HepG2 (cell line): Measurements from ENCODE around the gene IP6K1. TPM values are rescaled to one million over a fixed set of nuclear protein-coding genes. Genes with fewer than 3 reads are reported as not detected.

Experiments used
- AKAP8 ChIP-seq: sonication (generic); formaldehyde crosslinking; IDR thresholded peaks from 2 replicates; pipeline ENCODE4 v1.5.1; 2020; ENCODE audit warnings: mild to moderate bottlenecking, missing genetic modification reagents
- CREB1 ChIP-seq, 2 experiments: fragments of 450-650 bp in 1 of 2; IDR thresholded peaks; 2 replicates each; pipeline ENCODE4 v1.6.1; 2016 to 2017; ENCODE audit warnings: control low read depth in 1 of 2, mild to moderate bottlenecking in 1 of 2, missing compliant biosample characterization in 1 of 2, missing genetic modification characterization in 1 of 2
- DR1 ChIP-seq: sonication (generic); formaldehyde crosslinking; IDR thresholded peaks from 2 replicates; pipeline ENCODE4 v1.8.0; 2021; ENCODE audit warnings: mild to moderate bottlenecking, missing genetic modification reagents, inconsistent platforms
- ELF3 ChIP-seq: IDR thresholded peaks from 2 replicates; pipeline ENCODE4 v1.6.1; 2016; ENCODE audit warnings: missing genetic modification reagents, missing compliant biosample characterization
- GABPA ChIP-seq, 2 experiments: IDR thresholded peaks; 2 replicates each; pipeline ENCODE4 v1.6.1; 2011 to 2016; ENCODE audit warnings: low read depth in 2 of 2, low read length in 1 of 2, missing biosample characterization in 1 of 2, missing genetic modification characterization in 1 of 2
- GFI1 ChIP-seq: sonication (generic); formaldehyde crosslinking; IDR thresholded peaks from 2 replicates; pipeline ENCODE4 v1.5.0; 2020; ENCODE audit warnings: missing genetic modification reagents, mild to moderate bottlenecking, borderline replicate concordance
- MED1 ChIP-seq: sonication (generic); formaldehyde crosslinking; IDR thresholded peaks from 2 replicates; pipeline ENCODE4 v1.4.0; 2020; ENCODE audit warnings: missing genetic modification reagents
- NCOA2 ChIP-seq: sonication (generic); formaldehyde crosslinking; IDR thresholded peaks from 2 replicates; pipeline ENCODE4 v1.8.0; 2022; ENCODE audit warnings: inconsistent platforms
- NR2C2 ChIP-seq: sonication (generic); formaldehyde crosslinking; IDR thresholded peaks from 2 replicates; pipeline ENCODE4 v1.4.0; 2020; ENCODE audit warnings: missing genetic modification reagents, mild to moderate bottlenecking, moderate library complexity, borderline replicate concordance
- PAF1 ChIP-seq: IDR thresholded peaks from 2 replicates; pipeline ENCODE4 v1.6.1; 2016; ENCODE audit warnings: missing genetic modification reagents, missing compliant biosample characterization
- PHF8 ChIP-seq: sonication (generic); formaldehyde crosslinking; IDR thresholded peaks from 2 replicates; pipeline ENCODE4 v1.5.0; 2020; ENCODE audit warnings: missing genetic modification reagents
- SMYD3 ChIP-seq: sonication (generic); formaldehyde crosslinking; IDR thresholded peaks from 2 replicates; pipeline ENCODE4 v1.8.1; 2023; ENCODE audit warnings: mild to moderate bottlenecking, missing genetic modification reagents
- TARDBP ChIP-seq: sonication (generic); formaldehyde crosslinking; IDR thresholded peaks from 2 replicates; pipeline ENCODE4 v1.8.0; 2022; ENCODE audit warnings: mild to moderate bottlenecking, missing genetic modification reagents
- ZBTB7A ChIP-seq: sonication (generic); formaldehyde crosslinking; IDR thresholded peaks from 2 replicates; pipeline ENCODE4 v1.8.0; 2022; ENCODE audit warnings: mild to moderate bottlenecking, missing genetic modification reagents
- ZFY ChIP-seq: sonication (generic); formaldehyde crosslinking; IDR thresholded peaks from 2 replicates; pipeline ENCODE4 v1.4.0; 2020; ENCODE audit warnings: missing genetic modification reagents
- ZMYM4 ChIP-seq: sonication (generic); formaldehyde crosslinking; IDR thresholded peaks from 2 replicates; pipeline ENCODE4 v1.8.1; 2023; ENCODE audit warnings: mild to moderate bottlenecking, missing genetic modification reagents
- ZNF430 ChIP-seq: sonication (generic); formaldehyde crosslinking; IDR thresholded peaks from 2 replicates; pipeline ENCODE4 v1.9.0; 2021; ENCODE audit warnings: mild to moderate bottlenecking, missing genetic modification reagents
- polyA plus RNA-seq, 8 experiments: library from polyadenylated mRNA; depleted of rRNA in 3 of 8; stranded (reverse) in 7 of 8; unstranded in 1 of 8; fragments of >200 nt; fragmentation: Illumina TruSeq in 4 of 8; extraction: Trizol in 4 of 8; gene quantifications; 2 replicates each; pipeline versions ENCODE4 v1.2.1 to v1.2.3, GENCODE V29; 2011 to 2016; ENCODE audit warnings: low read depth in 4 of 8, missing spikeins in 1 of 8, mixed read lengths in 1 of 8; ENCODE audit not compliant: insufficient read depth in 1 of 8
- total RNA-seq, 5 experiments: library from RNA; depleted of rRNA; stranded (reverse); fragments of >200 nt; fragmentation: Illumina TruSeq; extraction: Trizol; gene quantifications; 2 replicates each; pipeline ENCODE4 v1.2.3, GENCODE V29; 2016; ENCODE audit warnings: low read depth in 1 of 5
- TF ChIP-seq, protein P1 (sequence below): sonication (generic); formaldehyde crosslinking; IDR thresholded peaks from 2 replicates; pipeline ENCODE4 v1.4.0; 2020; ENCODE audit warnings: missing genetic modification reagents, borderline replicate concordance
- TF ChIP-seq, protein P2 (sequence below): sonication (generic); formaldehyde crosslinking; IDR thresholded peaks from 2 replicates; pipeline ENCODE4 v1.5.0; 2020; ENCODE audit warnings: missing genetic modification reagents

The IP6K1 gene
- total and polyA plus RNA-seq, 2 of the 13 experiments (the other 11 are each of a cell fraction or from before 2014, with no cell fraction given): 17.7 to 29.7 TPM

DNA sequence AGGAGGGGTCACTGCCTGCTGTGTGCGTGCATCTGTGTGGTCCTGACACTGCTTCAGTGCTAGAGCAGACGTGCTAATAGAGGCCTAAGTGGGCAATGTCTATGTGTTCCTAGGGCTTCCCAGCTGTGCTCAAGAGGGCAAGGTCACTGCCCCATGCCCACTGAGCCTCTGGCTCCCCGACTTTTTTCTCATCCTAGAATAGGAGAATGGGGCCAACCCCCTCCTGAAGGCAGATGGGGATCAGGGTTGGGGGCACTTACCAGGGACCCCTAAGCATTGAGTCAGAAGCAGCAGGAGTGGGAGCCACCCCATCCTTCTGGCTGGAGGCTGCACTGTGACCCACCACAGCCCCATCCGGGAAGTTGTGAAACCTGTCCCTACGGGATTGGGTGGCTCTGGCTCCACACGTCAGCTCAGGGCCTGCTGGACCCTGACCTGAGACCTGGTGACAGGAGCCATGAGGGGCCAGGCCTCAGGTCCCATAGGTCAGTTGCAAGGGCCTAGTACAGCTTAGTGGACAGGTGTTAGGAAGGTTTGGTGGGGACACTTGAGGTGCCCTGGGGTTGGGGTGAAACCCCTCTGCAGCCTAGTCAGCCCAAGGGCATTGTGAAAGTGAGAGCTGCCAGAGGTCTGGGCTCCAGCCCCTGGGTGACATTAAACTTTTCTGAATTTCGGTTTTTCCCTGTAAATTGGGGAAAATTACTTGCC is 97.8 kb downstream of the IP6K1 start (continued):
- TF ChIP-seq ZBTB7A (CRISPR knock-in tag) (peak; percentile 69; the same call in 1 of the 2 replicates), ZNF430 (CRISPR knock-in tag) (0 out of 2 replicates have a peak, but pooled peaks have one; percentile 65), MED1 (CRISPR knock-in tag) (peak; percentile 56; the same call in 1 of the 2 replicates), GABPA (IDR thresholded peaks at IDR 0.05; ENCODE audit: low read depth, low read length) (peak; percentile 36; the same call in 1 of the 2 replicates), GABPA (CRISPR knock-in tag; IDR thresholded peaks at IDR 0.05; ENCODE audit: low read depth) (peak; percentile 73), ZMYM4 (0 out of 2 replicates have a peak, but pooled peaks have one; percentile 42), DR1 (CRISPR knock-in tag) (peak; percentile 73; the same call in 1 of the 2 replicates), GFI1 (CRISPR knock-in tag) (0 out of 2 replicates have a peak, but pooled peaks have one; percentile 26), PAF1 (CRISPR knock-in tag) (peak; percentile 46; the same call in 1 of the 2 replicates), TARDBP (CRISPR knock-in tag) (peak; percentile 75), AKAP8 (peak; percentile 47; the same call in 1 of the 2 replicates), NR2C2 (CRISPR knock-in tag) (peak; percentile 17), NCOA2 (peak; percentile 59), ELF3 (CRISPR knock-in tag) (peak; percentile 11; the same call in 1 of the 2 replicates), CREB1 (IDR thresholded peaks at IDR 0.05) (peak; percentile 36; the same call in 1 of the 2 replicates), CREB1 (CRISPR knock-in tag; IDR thresholded peaks at IDR 0.05) (peak; percentile 63), ZFY (CRISPR knock-in tag) (peak; percentile 80), SMYD3 (0 out of 2 replicates have a peak, but pooled peaks have one; percentile 54), PHF8 (CRISPR knock-in tag) (peak; percentile 64)
- TF ChIP-seq, protein P1, sequence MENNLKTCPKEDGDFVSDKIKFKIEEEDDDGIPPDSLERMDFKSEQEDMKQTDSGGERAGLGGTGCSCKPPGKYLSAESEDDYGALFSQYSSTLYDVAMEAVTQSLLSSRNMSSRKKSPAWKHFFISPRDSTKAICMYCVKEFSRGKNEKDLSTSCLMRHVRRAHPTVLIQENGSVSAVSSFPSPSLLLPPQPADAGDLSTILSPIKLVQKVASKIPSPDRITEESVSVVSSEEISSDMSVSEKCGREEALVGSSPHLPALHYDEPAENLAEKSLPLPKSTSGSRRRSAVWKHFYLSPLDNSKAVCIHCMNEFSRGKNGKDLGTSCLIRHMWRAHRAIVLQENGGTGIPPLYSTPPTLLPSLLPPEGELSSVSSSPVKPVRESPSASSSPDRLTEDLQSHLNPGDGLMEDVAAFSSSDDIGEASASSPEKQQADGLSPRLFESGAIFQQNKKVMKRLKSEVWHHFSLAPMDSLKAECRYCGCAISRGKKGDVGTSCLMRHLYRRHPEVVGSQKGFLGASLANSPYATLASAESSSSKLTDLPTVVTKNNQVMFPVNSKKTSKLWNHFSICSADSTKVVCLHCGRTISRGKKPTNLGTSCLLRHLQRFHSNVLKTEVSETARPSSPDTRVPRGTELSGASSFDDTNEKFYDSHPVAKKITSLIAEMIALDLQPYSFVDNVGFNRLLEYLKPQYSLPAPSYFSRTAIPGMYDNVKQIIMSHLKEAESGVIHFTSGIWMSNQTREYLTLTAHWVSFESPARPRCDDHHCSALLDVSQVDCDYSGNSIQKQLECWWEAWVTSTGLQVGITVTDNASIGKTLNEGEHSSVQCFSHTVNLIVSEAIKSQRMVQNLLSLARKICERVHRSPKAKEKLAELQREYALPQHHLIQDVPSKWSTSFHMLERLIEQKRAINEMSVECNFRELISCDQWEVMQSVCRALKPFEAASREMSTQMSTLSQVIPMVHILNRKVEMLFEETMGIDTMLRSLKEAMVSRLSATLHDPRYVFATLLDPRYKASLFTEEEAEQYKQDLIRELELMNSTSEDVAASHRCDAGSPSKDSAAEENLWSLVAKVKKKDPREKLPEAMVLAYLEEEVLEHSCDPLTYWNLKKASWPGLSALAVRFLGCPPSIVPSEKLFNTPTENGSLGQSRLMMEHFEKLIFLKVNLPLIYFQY (CRISPR knock-in tag): 0 out of 2 replicates have a peak, but pooled peaks have one; percentile 16
- TF ChIP-seq, protein P2, sequence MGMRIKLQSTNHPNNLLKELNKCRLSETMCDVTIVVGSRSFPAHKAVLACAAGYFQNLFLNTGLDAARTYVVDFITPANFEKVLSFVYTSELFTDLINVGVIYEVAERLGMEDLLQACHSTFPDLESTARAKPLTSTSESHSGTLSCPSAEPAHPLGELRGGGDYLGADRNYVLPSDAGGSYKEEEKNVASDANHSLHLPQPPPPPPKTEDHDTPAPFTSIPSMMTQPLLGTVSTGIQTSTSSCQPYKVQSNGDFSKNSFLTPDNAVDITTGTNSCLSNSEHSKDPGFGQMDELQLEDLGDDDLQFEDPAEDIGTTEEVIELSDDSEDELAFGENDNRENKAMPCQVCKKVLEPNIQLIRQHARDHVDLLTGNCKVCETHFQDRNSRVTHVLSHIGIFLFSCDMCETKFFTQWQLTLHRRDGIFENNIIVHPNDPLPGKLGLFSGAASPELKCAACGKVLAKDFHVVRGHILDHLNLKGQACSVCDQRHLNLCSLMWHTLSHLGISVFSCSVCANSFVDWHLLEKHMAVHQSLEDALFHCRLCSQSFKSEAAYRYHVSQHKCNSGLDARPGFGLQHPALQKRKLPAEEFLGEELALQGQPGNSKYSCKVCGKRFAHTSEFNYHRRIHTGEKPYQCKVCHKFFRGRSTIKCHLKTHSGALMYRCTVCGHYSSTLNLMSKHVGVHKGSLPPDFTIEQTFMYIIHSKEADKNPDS (CRISPR knock-in tag): peak; percentile 67; the same call in 1 of the 2 replicates
